Liver (tissue), 9 donors: ENCODE results near the gene BABAM1. TPM values are rescaled to one million over a fixed set of nuclear protein-coding genes. Genes with fewer than 3 reads are reported as not detected.

ENCODE experiments used
- DNase-seq: peaks from one replicate; pipeline ENCODE4 v3.0.0-alpha.2; 2017; ENCODE audit warnings: low spot score
- H3K27ac ChIP-seq, 2 donors: one replicate each; pipeline ENCODE4 v1.7.0; 2013; ENCODE audit warnings: inconsistent platforms in 2 of 2, low read length in 2 of 2, control low read depth in 1 of 2, low read depth in 1 of 2, mild to moderate bottlenecking in 1 of 2
- H3K27me3 ChIP-seq, 4 donors: one replicate each; pipeline versions ENCODE4 v1.6.1 to v1.7.0; 2013; ENCODE audit warnings: low read length in 3 of 4, inconsistent platforms in 1 of 4, mild to moderate bottlenecking in 1 of 4, moderate library complexity in 1 of 4; ENCODE audit not compliant: control insufficient read depth in 4 of 4, insufficient read depth in 4 of 4
- H3K36me3 ChIP-seq, 4 donors: one replicate each; pipeline versions ENCODE4 v1.6.1 to v1.7.0; 2013; ENCODE audit warnings: low read length in 3 of 4, mild to moderate bottlenecking in 3 of 4, low read depth in 1 of 4, moderate library complexity in 1 of 4; ENCODE audit not compliant: control insufficient read depth in 4 of 4, insufficient read depth in 3 of 4
- H3K4me1 ChIP-seq, 4 donors: one replicate each; pipeline versions ENCODE4 v1.6.1 to v1.7.0; 2013; ENCODE audit warnings: low read length in 3 of 4, mild to moderate bottlenecking in 3 of 4, moderate library complexity in 1 of 4; ENCODE audit not compliant: control insufficient read depth in 4 of 4, insufficient read depth in 4 of 4
- H3K4me3 ChIP-seq, 3 donors: one replicate each; pipeline versions ENCODE4 v1.6.1 to v1.7.0; 2013; ENCODE audit warnings: low read length in 3 of 3, control low read depth in 1 of 3, low read depth in 1 of 3, mild to moderate bottlenecking in 1 of 3
- H3K9ac ChIP-seq, 2 donors: one replicate each; pipeline ENCODE4 v1.7.0; 2013; ENCODE audit warnings: low read length in 2 of 2, mild to moderate bottlenecking in 2 of 2, moderate library complexity in 2 of 2, control low read depth in 1 of 2, low read depth in 1 of 2
- H3K9me3 ChIP-seq, 4 donors: one replicate each; pipeline versions ENCODE4 v1.6.1 to v1.7.0; 2013; ENCODE audit warnings: low read length in 3 of 4; ENCODE audit not compliant: control insufficient read depth in 4 of 4
- ATF3 ChIP-seq: IDR thresholded peaks from 2 replicates; pipeline ENCODE4 v1.6.1; 2016; ENCODE audit warnings: antibody characterized with exemption
- EGR1 ChIP-seq, 2 donors: IDR thresholded peaks; 2 replicates each; pipeline ENCODE4 v1.6.1; 2016 to 2018; ENCODE audit warnings: antibody characterized with exemption in 2 of 2, low read depth in 2 of 2
- FOXA1 ChIP-seq: IDR thresholded peaks from 2 replicates; pipeline ENCODE4 v1.6.1; 2016; ENCODE audit warnings: antibody characterized with exemption
- GABPA ChIP-seq, 2 donors: IDR thresholded peaks in 1 of 2; conservative IDR thresholded peaks in 1 of 2; 2 replicates each; pipeline ENCODE4 v1.6.1; 2016; ENCODE audit warnings: antibody characterized with exemption in 2 of 2, mild to moderate bottlenecking in 1 of 2, moderate library complexity in 1 of 2
- HNF4A ChIP-seq, 2 donors: conservative IDR thresholded peaks; 2 replicates each; pipeline ENCODE4 v1.6.1; 2016; ENCODE audit warnings: antibody characterized with exemption in 2 of 2, mild to moderate bottlenecking in 2 of 2
- HNF4G ChIP-seq: IDR thresholded peaks from 2 replicates; pipeline ENCODE4 v1.6.1; 2016; ENCODE audit warnings: antibody characterized with exemption
- JUND ChIP-seq, 2 donors: IDR thresholded peaks; 2 replicates each; pipeline ENCODE4 v1.6.1; 2016; ENCODE audit warnings: antibody characterized with exemption in 2 of 2
- MAX ChIP-seq: IDR thresholded peaks from 2 replicates; pipeline ENCODE4 v1.6.1; 2016; ENCODE audit warnings: antibody characterized with exemption
- NR2F2 ChIP-seq: IDR thresholded peaks from 2 replicates; pipeline ENCODE4 v1.6.1; 2016; ENCODE audit warnings: antibody characterized with exemption
- RAD21 ChIP-seq, 2 donors: IDR thresholded peaks; 2 replicates each; pipeline ENCODE4 v1.6.1; 2016; ENCODE audit warnings: antibody characterized with exemption in 2 of 2, mild to moderate bottlenecking in 2 of 2
- REST ChIP-seq: IDR thresholded peaks from 2 replicates; pipeline ENCODE4 v1.6.1; 2016; ENCODE audit warnings: antibody characterized with exemption, mild to moderate bottlenecking
- SP1 ChIP-seq: IDR thresholded peaks from 2 replicates; pipeline ENCODE4 v1.6.1; 2018; ENCODE audit warnings: antibody characterized with exemption, mild to moderate bottlenecking
- ZBTB33 ChIP-seq: IDR thresholded peaks from 2 replicates; pipeline ENCODE4 v1.6.1; 2016; ENCODE audit warnings: antibody characterized with exemption
- WGBS: extraction: QIAGEN DNeasy Blood & Tissue Kit; methylation state at CpG from one replicate; pipeline ENCODE4 v1.1.7; 2013; 5-methylcytosine and 5-hydroxymethylcytosine counted together
- polyA plus RNA-seq, 2 donors: library from polyadenylated mRNA; stranded (reverse) in 1 of 2; unstranded in 1 of 2; fragments of 200-250 nt in 1 of 2; fragments of >200 nt in 1 of 2; fragmentation: Nextera tagmentation in 1 of 2; extraction: Ambion mirVana in 1 of 2; gene quantifications; one replicate each; pipeline versions ENCODE4 v1.2.1 to v1.2.3, GENCODE V29; 2013 to 2015
- total RNA-seq, 2 donors: library from RNA; depleted of rRNA; stranded (reverse); fragments of >200 nt; gene quantifications; one replicate each; pipeline ENCODE4 v1.2.3, GENCODE V29; 2014
- donor health status: healthy.
- donor health status: healthy.
- donor health status: healthy.
- donor health status: healthy.
- donor health status: healthy.

Gene BABAM1
- total and polyA plus RNA-seq, 4 donors, result 29.3 to 47.0 (median 33.5) TPM

GRCh38 chr19:17275441-17276175 is 8.4 kb downstream of the BABAM1 start:
- 95% methylated on average over 19 of the region's 19 CpGs for WGBS
- no peak for TF ChIP-seq HNF4A (conservative IDR thresholded peaks at IDR 0.05)
- no peak for TF ChIP-seq RAD21 (IDR thresholded peaks at IDR 0.05)
- TF ChIP-seq NR2F2, result no peak
- TF ChIP-seq GABPA (IDR thresholded peaks at IDR 0.05 in 1 of 2, conservative IDR thresholded peaks at IDR 0.05 in 1 of 2), result no peak
- no peak for TF ChIP-seq EGR1 (IDR thresholded peaks at IDR 0.05; ENCODE audit: low read depth in 2 of 2)
- H3K36me3 ChIP-seq, result peaks cover 5 to 43% (median 19%) of the 10 kb centered on the region in 4 donors
- H3K27ac ChIP-seq, result no peak overlapping the region
- no peak for DNase-seq
- no peak overlapping the region for H3K4me3 ChIP-seq
- no peaks in the 10 kb centered on the region for H3K27me3 ChIP-seq
- H3K9ac ChIP-seq, result no peak overlapping the region
- H3K9me3 ChIP-seq, result no peaks in the 10 kb centered on the region
- no peaks in the 10 kb centered on the region for H3K4me1 ChIP-seq

- no peak for DNase-seq
- TF ChIP-seq EGR1 (IDR thresholded peaks at IDR 0.05; ENCODE audit: low read depth in 2 of 2), result no peak
- no peak for TF ChIP-seq FOXA1
- TF ChIP-seq ZBTB33, result no peak
- no peak for TF ChIP-seq NR2F2
- TF ChIP-seq JUND (IDR thresholded peaks at IDR 0.05), result no peak
- TF ChIP-seq SP1, result no peak
- TF ChIP-seq REST, result no peak
- no peak for TF ChIP-seq ATF3
- no peak for TF ChIP-seq GABPA (IDR thresholded peaks at IDR 0.05 in 1 of 2, conservative IDR thresholded peaks at IDR 0.05 in 1 of 2)
- TF ChIP-seq MAX, result no peak
- no peak for TF ChIP-seq HNF4G
- Histone ChIP-seq H3K9ac (no peak overlapping the region), H3K27ac (no peak overlapping the region), H3K36me3 (peaks cover 0 to 25% (median 10%) of the 10 kb centered on the region in 4 donors), H3K9me3 (no peaks in the 10 kb centered on the region), H3K4me1 (peaks cover 3 to 19% (median 9%) of the 10 kb centered on the region in 4 donors), H3K4me3 (no peak overlapping the region), H3K27me3 (no peaks in the 10 kb centered on the region)
- WGBS, result 95% methylated on average over 3 of the region's 3 CpGs
Observed at GRCh38 chr19:17279436-17279835, 12.2 kb downstream of the BABAM1 start.
